COLO829 (cell line): ENCODE data around the gene GLIS1.

Source experiments
- DNase-seq: peaks from one replicate; pipeline ENCODE4 v3.0.0; 2012; ENCODE audit warnings: low spot score

Gene GLIS1

DNA sequence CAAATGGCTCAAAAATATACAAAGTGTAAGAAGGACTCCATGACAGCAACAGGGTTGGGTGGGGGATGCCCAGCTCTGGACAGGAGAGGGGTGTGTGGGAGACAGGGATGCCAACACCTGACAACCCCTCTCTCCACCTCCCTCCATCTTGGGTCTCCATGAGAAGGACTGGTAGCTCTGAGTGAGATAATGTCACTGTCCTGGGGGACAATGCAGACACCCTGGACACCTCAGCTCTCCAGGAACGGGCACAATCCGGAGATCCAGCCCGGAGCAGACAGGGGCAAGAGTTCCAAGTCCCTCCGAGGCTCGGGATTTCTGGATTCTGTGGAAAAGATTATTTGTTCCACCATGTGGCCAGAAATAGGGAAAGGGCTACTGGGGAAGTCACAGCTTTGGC is 122.5 kb downstream of the GLIS1 start:
- DNase-seq: no peak

DNA sequence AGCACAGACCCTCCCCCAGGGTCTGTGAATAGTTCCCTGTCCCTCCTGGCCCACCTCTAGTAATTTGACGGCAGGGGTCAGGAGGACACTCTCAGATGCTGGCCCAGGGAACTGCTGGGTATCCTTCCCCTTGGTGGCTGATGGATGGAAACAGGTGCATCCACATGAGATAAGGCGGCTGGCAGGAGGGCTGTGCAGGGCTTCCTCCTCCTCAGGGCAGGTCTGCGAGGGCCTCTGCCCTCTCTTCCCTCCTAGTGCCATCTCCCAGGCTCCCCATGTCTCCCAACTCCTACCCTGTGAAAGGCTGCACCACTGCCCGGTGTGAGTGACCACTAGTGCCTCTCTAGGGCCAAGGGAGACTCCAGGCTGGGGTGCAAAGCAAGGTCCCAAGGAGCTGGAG is 123.9 kb downstream of the GLIS1 start:
- no peak for DNase-seq

DNA sequence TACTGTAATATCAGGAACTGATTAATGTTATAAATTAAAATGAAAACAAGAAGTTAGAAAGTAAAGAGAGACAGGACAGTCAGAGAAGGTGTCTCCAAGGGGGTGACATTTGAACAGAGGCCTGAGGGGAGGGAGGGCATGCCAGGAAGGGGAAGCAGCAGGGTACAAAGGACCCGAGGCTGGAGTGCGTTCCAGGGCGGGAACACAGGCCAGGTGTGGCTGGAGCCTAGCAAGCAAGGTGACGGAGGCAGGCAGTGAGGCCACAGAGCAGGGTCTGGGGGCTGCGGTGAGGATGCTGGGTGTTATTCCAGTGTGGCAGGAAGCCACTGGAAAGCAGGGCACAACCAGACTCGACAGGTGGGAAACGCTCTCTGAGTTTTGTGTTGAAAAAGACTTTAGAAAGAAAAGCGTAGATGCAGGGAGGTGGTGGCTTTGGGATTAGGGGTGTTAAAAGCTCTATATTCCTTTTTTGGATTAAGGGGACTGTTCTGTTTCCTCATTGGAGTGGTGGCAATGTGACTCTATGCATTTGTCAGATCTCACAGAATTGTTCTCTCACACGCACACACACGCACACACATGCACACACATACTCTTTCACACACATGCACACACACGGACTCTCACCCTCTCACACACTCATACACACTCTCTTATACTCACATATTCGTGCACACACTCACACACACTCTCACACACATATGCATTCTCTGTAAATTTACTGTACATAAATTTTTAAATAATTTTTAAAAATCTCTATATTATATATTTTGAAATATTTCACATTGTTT is 124.5 kb downstream of the GLIS1 start:
- no peak for DNase-seq

DNA sequence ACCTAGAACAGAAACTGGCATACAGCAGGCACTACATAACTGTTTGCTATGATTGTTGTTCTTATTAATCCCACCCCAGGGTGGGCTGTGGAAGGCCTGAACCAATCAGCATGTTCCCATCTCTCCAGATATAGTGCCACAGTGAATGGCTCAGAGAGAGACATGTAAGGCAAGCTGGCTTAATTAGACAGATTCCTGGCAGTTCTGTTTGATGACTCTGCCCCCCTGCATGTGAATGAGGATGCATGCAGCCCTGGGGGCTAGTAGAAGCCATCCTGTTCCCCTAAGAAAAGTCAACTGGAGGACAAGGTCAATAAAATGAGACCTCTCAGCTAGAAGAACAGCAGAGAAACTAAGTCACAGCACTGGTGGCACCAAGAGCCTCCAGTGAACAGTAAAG is 130.3 kb downstream of the GLIS1 start:
- no peak for DNase-seq

DNA sequence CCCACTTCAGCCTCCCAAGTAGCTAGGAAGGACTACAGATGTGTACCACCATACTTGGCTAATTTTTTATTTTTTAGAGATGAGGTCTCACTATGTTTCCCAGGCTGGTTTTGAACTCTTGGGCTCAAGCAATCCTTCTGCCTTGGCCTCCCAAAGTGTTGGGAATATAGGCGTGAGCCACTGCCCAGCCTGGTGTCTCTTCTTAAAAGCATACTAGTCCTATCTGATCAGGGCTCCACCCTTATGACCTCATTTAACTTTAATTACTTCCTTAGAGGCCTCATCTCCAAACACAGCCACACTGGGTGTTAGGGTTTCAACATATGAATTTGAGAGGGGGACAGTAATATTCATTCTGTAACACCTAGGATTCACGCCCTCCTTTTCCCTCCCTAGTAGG is 130.9 kb downstream of the GLIS1 start:
- no peak for DNase-seq

GRCh38 chr1:53606651-53607051 is 132.3 kb downstream of the GLIS1 start:
- no peak for DNase-seq

GRCh38 chr1:53606197-53606596 is 132.8 kb downstream of the GLIS1 start:
- no peak for DNase-seq

- no peak for DNase-seq
These were observed 133.8 kb downstream of the GLIS1 start for GRCh38 chr1:53605181-53605580.

- no peak for DNase-seq
These were observed 134.6 kb downstream of the GLIS1 start for GRCh38 chr1:53604291-53604919.

DNA sequence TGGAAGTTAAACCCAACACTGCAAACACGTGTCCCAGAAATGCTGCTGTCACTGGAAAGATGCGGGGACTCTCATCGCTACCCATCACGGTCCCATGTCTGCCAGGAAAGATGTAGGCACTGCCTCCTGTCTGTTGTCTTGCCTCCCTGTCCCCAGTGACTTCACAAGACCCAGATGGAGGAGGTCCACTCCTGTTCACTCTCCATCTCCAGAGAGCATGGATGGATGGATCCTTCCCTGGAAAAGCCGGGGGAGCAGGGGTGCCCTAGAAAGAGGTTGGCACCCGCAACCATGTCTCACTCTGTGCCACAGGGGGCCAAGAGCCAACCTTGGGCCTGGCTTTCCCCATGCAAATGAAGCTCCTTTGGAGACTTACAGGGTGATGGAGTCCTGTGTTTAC is 135.5 kb downstream of the GLIS1 start:
- DNase-seq: no peak

- DNase-seq: no peak
These were observed 136.8 kb downstream of the GLIS1 start for GRCh38 chr1:53601867-53602775.

DNA sequence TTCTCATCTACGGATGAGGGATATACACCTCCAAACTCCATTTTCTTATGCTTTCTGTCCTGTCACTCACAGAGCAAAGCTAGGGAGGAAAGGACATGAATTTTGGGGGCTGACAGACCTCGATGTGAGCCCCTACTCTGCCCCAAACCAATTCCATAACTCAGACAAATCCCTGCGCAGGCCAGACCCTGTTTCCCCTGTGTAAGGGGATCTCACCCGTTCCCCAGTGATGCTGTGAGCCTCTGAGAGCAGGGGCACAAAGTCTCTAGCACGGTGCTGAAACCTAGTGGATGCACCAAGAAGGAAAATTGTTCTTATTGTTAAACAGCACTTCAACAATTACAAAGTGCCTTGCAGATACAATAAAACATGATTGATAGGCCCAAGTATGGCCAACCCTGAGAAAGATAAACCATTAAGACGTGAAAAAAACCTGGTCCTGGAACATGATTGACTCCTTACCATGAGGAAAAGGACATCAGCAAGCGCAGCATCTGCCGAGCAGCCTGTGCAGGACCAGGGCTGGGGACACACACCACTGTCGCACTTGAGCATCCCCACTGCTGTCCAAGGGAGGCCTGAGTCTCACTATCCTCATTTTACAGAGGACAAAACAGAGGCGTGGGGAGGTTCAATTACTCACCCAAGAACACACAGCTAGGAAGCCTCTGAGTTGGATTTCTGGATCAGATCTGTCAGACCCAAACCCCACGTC is 137.8 kb downstream of the GLIS1 start:
- no peak for DNase-seq

GRCh38 chr1:53600561-53600960 is 138.4 kb downstream of the GLIS1 start:
- DNase-seq: no peak

DNA sequence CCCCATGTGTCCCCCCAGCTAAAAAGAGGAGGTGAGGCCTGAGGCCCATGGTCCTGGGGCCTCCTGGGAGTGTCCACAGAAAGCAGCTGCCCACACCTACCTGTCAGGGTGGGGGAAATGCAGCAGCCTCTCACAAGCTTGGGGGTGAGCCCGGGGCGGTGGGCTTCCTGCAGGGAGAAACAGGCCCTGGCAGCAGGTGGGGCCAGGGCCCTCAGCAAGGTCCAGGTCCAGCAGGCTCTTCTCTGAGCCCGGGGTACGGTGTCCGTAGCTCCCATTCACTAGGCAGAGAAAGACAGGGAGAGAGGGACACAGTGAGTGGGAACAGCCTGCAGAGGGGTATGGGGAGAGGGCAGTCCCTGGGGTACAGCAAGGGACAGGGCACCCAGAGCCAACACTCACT is 139.0 kb downstream of the GLIS1 start:
- DNase-seq: no peak

DNA sequence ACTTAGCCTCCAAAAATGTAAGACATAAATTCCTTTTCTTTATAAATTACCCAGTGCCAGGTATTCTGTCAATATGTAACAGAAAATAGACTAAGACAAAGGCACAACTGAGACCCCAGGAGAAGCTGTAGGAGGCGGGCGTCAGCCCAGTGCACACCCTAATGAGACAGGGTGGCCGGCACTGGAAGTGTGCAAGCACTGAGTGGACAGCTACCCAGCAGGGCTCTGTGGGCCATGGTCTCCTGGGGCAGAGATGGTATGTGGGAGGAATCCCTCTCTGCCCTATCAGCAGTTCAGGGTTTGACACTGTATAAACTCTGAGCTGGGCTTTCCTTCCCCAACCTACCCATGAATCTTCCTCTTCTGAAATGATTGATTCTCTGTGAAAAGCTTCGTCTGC is 139.5 kb downstream of the GLIS1 start:
- DNase-seq: no peak

DNA sequence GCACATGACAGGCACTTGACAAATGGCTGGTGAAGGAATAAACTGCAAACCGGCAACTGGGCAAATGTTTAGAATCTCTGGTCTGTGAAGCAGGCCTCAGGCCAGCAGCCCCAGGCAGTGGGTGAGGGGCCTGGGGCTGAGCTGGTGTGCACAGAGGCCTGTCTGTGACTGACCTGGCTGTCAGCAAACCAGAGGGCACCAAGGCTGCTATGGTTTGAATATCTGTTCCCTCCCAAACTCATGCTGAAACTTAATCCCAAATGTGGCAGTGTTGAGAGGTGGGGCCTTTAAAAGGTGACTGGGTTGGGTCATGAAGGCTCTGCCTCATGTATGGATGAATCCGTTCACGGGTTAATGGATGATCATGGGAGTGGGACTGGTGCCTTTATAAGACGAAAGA is 140.0 kb downstream of the GLIS1 start:
- no peak for DNase-seq

DNA sequence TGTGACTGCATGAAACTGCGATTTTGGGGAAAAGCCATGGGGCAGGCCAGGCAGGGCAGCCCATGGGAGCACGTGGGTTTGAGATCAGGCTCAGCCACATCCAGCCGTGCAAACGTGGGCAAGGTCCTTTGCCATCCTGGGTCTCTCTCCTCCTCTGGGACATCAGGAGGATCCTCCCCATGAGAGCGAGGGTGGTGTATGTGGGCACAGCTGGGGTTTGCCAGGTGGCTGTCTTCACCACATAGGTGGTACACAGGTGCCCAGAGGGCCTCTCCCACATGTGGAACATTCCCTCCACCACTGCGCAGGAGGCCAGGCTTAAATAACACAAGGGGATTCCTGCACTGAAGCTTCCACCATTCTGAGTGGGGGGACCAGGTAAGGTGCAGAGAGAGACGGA is 143.1 kb downstream of the GLIS1 start:
- DNase-seq: no peak

GRCh38 chr1:53594391-53595180 is 144.4 kb downstream of the GLIS1 start:
- no peak for DNase-seq

DNA sequence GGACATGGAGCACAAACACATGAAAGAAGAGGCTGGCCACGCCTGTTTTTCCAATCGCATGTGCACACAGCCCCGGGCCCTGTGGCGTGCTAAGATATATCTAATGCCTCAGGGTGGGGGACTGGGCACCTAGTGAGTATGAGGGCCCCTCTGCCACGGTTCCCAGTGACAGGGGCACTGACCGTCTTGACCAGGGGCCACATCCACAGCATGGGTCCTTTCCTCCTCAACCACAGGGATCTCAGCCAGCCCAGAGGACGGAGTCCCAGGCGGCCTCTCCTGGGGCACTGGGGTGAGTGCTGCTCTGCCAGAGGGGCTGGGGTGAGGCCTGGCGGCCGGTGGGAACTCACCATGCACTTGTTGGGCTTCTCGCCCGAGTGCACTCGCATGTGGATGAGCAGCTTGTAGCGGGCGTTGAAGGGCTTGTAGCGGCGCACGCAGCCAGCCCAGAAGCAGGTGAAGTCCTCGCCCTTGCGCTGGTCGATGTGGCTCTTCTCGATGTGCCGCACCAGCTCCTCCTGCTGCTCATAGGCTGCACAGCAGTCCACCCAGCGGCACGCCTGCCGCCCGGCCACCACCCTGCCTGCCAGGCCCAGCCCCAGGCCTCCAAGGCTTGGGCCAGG is 145.1 kb downstream of the GLIS1 start:
- no peak for DNase-seq

GRCh38 chr1:53592985-53593757 is 145.8 kb downstream of the GLIS1 start:
- no peak for DNase-seq
